Measurements from ENCODE around the gene SLC9A8. TPM values are rescaled to one million over a fixed set of nuclear protein-coding genes. Genes with fewer than 3 reads are reported as not detected.

Gene SLC9A8
- total and polyA plus RNA-seq, 9 of the 15 experiments (the other 6 are each of a cell fraction or from before 2014, with no cell fraction given) = 0.56 to 9.7 (median 5.0) TPM

GRCh38 chr20:49896204-49896603, 83.6 kb downstream of the SLC9A8 start (continued):
- TF ChIP-seq ZNF407 (IDR thresholded peaks at IDR 0.05; ENCODE audit: low read depth) = no peak
- TF ChIP-seq MTF1 (CRISPR knock-in tag; IDR thresholded peaks at IDR 0.05; ENCODE audit: borderline replicate concordance) = no peak
- TF ChIP-seq ZNF263 (CRISPR knock-in tag; IDR thresholded peaks at IDR 0.05; ENCODE audit: borderline replicate concordance) = no peak

Data from K562 (cell line).